ENCODE results near the gene FGA. TPM values are rescaled to one million over a fixed set of nuclear protein-coding genes. Genes with fewer than 3 reads are reported as not detected.

FGA gene
- total RNA-seq, 4 donors from 2014 or later, result not detected

GRCh38 chr4:154588198-154588597 lies 2.3 kb downstream of the FGA start:
- no peak for ATAC-seq (ENCODE audit: low FRiP score)
- DNase-seq (ENCODE audit: low spot score), result no peak
- no peak for TF ChIP-seq CTCF (IDR thresholded peaks at IDR 0.05)

GRCh38 chr4:154586296-154587033 lies 4.1 kb downstream of the FGA start:
- no peak for DNase-seq (ENCODE audit: low spot score)
- no peak for TF ChIP-seq CTCF (IDR thresholded peaks at IDR 0.05)
- no peak for ATAC-seq (ENCODE audit: low FRiP score)

- ATAC-seq (ENCODE audit: low FRiP score), result no peak
- no peak for DNase-seq (ENCODE audit: low spot score)
- no peak for TF ChIP-seq CTCF (IDR thresholded peaks at IDR 0.05)
These were observed 5.0 kb downstream of the FGA start for GRCh38 chr4:154585369-154586018.

GRCh38 chr4:154584259-154584658 lies 6.3 kb downstream of the FGA start:
- no peak for TF ChIP-seq CTCF (IDR thresholded peaks at IDR 0.05)
- no peak for ATAC-seq (ENCODE audit: low FRiP score)
- DNase-seq (ENCODE audit: low spot score), result no peak

GRCh38 chr4:154583677-154584076 lies 6.9 kb downstream of the FGA start:
- no peak for ATAC-seq (ENCODE audit: low FRiP score)
- DNase-seq (ENCODE audit: low spot score), result no peak
- TF ChIP-seq CTCF (IDR thresholded peaks at IDR 0.05), result no peak

- no peak for ATAC-seq (ENCODE audit: low FRiP score)
- DNase-seq (ENCODE audit: low spot score), result no peak
- no peak for TF ChIP-seq CTCF (IDR thresholded peaks at IDR 0.05)
These were observed 7.3 kb downstream of the FGA start for GRCh38 chr4:154583230-154583629.

GRCh38 chr4:154582723-154583122 lies 7.8 kb downstream of the FGA start:
- TF ChIP-seq CTCF (IDR thresholded peaks at IDR 0.05), result no peak
- ATAC-seq (ENCODE audit: low FRiP score) (no peak), DNase-seq (ENCODE audit: low spot score) (no peak)

Data from omental fat pad (tissue), 4 donors.